ENCODE data around the gene RSAD1.

Gene RSAD1

GRCh38 chr17:50507871-50508572 is 29.4 kb downstream of the RSAD1 start, which contains the start of gene MYCBPAP:
TSS of gene MYCBPAP (plus strand) at chr17:50508439. CDS start at chr17:50508675, 236 bp downstream.
- Histone ChIP-seq H3K27ac (ENCODE audit: low read depth, low read length) (0 out of 2 replicates have a peak within 1 kb of the TSS, but pooled peaks have one; percentile 16), H4K20me1 (ENCODE audit: control insufficient read depth, insufficient read depth, low read depth, low read length) (no peaks in the 10 kb centered on the region), H3K4me2 (ENCODE audit: low read length) (peak within 1 kb of the TSS; percentile 83), H3F3A (ENCODE audit: control insufficient read depth, insufficient read depth) (peaks cover 14% of the 10 kb centered on the region), H3K27me3 (ENCODE audit: control insufficient read depth, low read length) (no peaks in the 10 kb centered on the region), H3K4me1 (ENCODE audit: control insufficient read depth, low read length) (peaks cover 58% of the 10 kb centered on the region), H3K36me3 (ENCODE audit: control insufficient read depth, low read length) (no peaks in the 10 kb centered on the region), H3K79me2 (ENCODE audit: control insufficient read depth, low read length) (peaks cover 4% of the 10 kb centered on the region; the same call in 1 of the 2 replicates), H3K9me2 (replicated peaks; ENCODE audit: control insufficient read depth, low read length) (no peaks in the 10 kb centered on the region), H3K9me3 (ENCODE audit: control insufficient read depth, insufficient read depth, low read length) (no peaks in the 10 kb centered on the region), H3K4me3 (ENCODE audit: low read length) (peak within 1 kb of the TSS; percentile 79)
- TF ChIP-seq EZH2phosphoT487 (IDR thresholded peaks at IDR 0.05; ENCODE audit: borderline replicate concordance, low read length) (no peak), CTCF (IDR thresholded peaks at IDR 0.05; ENCODE audit: low read depth, low read length, poor library complexity, severe bottlenecking) (no peak)

DNA sequence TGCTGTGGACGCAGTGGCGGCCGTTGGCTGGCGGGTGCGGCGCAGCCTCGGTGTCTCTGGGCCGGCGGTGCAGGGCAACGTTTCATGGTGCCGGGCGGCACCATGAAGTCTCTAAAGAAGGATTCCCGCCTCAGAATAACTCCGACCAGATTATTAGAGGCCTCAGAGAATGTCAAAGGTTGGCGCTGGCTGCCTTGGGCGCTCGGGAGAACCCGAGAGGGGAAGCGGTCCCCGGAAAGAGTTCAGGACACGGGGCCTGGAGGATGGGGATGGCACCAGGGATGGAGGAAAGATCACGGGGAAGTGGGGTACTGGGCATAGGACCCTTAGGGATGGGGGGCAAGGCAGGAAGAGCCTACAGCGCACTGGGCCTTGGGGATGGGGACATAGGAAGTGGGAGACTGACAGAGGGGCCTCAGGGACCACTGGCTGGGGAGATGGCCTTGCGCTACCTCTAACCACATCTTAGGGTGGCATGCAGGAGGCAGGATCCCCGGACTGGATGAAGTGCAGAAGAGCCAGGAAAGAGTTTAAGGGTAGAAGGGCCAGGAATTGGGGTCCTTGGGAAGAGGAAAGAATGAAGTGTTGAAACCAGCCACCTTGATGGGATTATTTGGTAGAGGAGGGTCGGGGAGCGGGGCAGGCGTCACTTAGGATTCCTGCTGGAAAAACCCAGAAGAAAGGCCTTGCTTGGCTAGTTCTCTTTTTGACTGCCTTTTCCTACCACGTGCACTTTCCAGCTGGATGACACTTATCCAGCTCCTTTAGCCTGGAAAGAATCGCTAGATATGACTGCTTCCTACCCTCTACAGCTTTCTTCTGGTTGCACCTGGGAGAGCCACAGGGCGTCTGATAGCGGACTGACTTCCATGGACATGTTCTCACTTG is 30.2 kb downstream of the RSAD1 start:
- Histone ChIP-seq H3K4me3 (ENCODE audit: low read length) (peak overlapping the region; percentile 79), H3K27me3 (ENCODE audit: control insufficient read depth, low read length) (no peaks in the 10 kb centered on the region), H3K9me3 (ENCODE audit: control insufficient read depth, insufficient read depth, low read length) (no peaks in the 10 kb centered on the region), H3K79me2 (ENCODE audit: control insufficient read depth, low read length) (peaks cover 4% of the 10 kb centered on the region; the same call in 1 of the 2 replicates), H3K4me2 (ENCODE audit: low read length) (peak overlapping the region; percentile 83), H3K27ac (ENCODE audit: low read depth, low read length) (0 out of 2 replicates have a peak overlapping the region, but pooled peaks have one; percentile 16), H3K4me1 (ENCODE audit: control insufficient read depth, low read length) (peaks cover 50% of the 10 kb centered on the region), H3K36me3 (ENCODE audit: control insufficient read depth, low read length) (no peaks in the 10 kb centered on the region), H3K9me2 (replicated peaks; ENCODE audit: control insufficient read depth, low read length) (no peaks in the 10 kb centered on the region), H3F3A (ENCODE audit: control insufficient read depth, insufficient read depth) (peaks cover 6% of the 10 kb centered on the region), H4K20me1 (ENCODE audit: control insufficient read depth, insufficient read depth, low read depth, low read length) (no peaks in the 10 kb centered on the region)
- TF ChIP-seq CTCF (IDR thresholded peaks at IDR 0.05; ENCODE audit: low read depth, low read length, poor library complexity, severe bottlenecking), result peak; percentile 44
- TF ChIP-seq EZH2phosphoT487 (IDR thresholded peaks at IDR 0.05; ENCODE audit: borderline replicate concordance, low read length), result no peak

GRCh38 chr17:50511058-50511457 is 32.4 kb downstream of the RSAD1 start:
- H3K4me2 ChIP-seq (ENCODE audit: low read length), result no peak overlapping the region

More at GRCh38 chr17:50511058-50511457, 32.4 kb downstream of the RSAD1 start:
- no peaks in the 10 kb centered on the region for H4K20me1 ChIP-seq (ENCODE audit: control insufficient read depth, insufficient read depth, low read depth, low read length)
- H3K4me3 ChIP-seq (ENCODE audit: low read length), result no peak overlapping the region
- H3K9me2 ChIP-seq (replicated peaks; ENCODE audit: control insufficient read depth, low read length), result no peaks in the 10 kb centered on the region
- no peaks in the 10 kb centered on the region for H3K36me3 ChIP-seq (ENCODE audit: control insufficient read depth, low read length)
- peaks cover 4% of the 10 kb centered on the region; the same call in 1 of the 2 replicates for H3K79me2 ChIP-seq (ENCODE audit: control insufficient read depth, low read length)
- H3F3A ChIP-seq (ENCODE audit: control insufficient read depth, insufficient read depth), result peaks cover 6% of the 10 kb centered on the region
- no peak overlapping the region for H3K27ac ChIP-seq (ENCODE audit: low read depth, low read length)
- no peaks in the 10 kb centered on the region for H3K9me3 ChIP-seq (ENCODE audit: control insufficient read depth, insufficient read depth, low read length)
- H3K4me1 ChIP-seq (ENCODE audit: control insufficient read depth, low read length), result peaks cover 40% of the 10 kb centered on the region
- TF ChIP-seq EZH2phosphoT487 (IDR thresholded peaks at IDR 0.05; ENCODE audit: borderline replicate concordance, low read length), result no peak
- no peaks in the 10 kb centered on the region for H3K27me3 ChIP-seq (ENCODE audit: control insufficient read depth, low read length)
